ENCODE data around the gene CBLB.
"Not testable (repeated sequence)": the region's sequence is repeated elsewhere in the genome, so short reads cannot be mapped to it uniquely, and the experiment has no call there.

The CBLB gene

GRCh38 chr3:105728771-105729312 lies 140.0 kb downstream of the CBLB start:
- no peaks in the 10 kb centered on the region for H3K27me3 ChIP-seq (replicated peaks; ENCODE audit: control insufficient read depth, insufficient read depth, low read length, poor library complexity, severe bottlenecking)
- no peak overlapping the region for H3K4me3 ChIP-seq (ENCODE audit: insufficient read depth, low read depth, low read length, poor library complexity, severe bottlenecking)
- H3K9me3 ChIP-seq (ENCODE audit: control insufficient read depth, low read length): no peaks in the 10 kb centered on the region
- H3K4me1 ChIP-seq (ENCODE audit: control insufficient read depth, insufficient read depth, low read length, poor library complexity, severe bottlenecking): no peaks in the 10 kb centered on the region
- no peak overlapping the region for H3K27ac ChIP-seq (ENCODE audit: insufficient read depth, low read length, poor library complexity, severe bottlenecking)
- peaks cover 10% of the 10 kb centered on the region for H3K36me3 ChIP-seq (ENCODE audit: control insufficient read depth, insufficient read depth, low read length)
- DNase-seq: no peak

GRCh38 chr3:105727036-105727435 lies 141.8 kb downstream of the CBLB start:
- not testable (repeated sequence) for H3K9me3 ChIP-seq (ENCODE audit: control insufficient read depth, low read length); H3K4me1 ChIP-seq (ENCODE audit: control insufficient read depth, insufficient read depth, low read length, poor library complexity, severe bottlenecking); DNase-seq; H3K27me3 ChIP-seq (replicated peaks; ENCODE audit: control insufficient read depth, insufficient read depth, low read length, poor library complexity, severe bottlenecking); H3K27ac ChIP-seq (ENCODE audit: insufficient read depth, low read length, poor library complexity, severe bottlenecking); H3K4me3 ChIP-seq (ENCODE audit: insufficient read depth, low read depth, low read length, poor library complexity, severe bottlenecking)
- H3K36me3 ChIP-seq (ENCODE audit: control insufficient read depth, insufficient read depth, low read length): peaks cover 10% of the 10 kb centered on the region

GRCh38 chr3:105722943-105723556 lies 145.8 kb downstream of the CBLB start:
- no peak for DNase-seq
- peaks cover 8% of the 10 kb centered on the region for H3K4me1 ChIP-seq (ENCODE audit: control insufficient read depth, insufficient read depth, low read length, poor library complexity, severe bottlenecking)
- peaks cover 22% of the 10 kb centered on the region for H3K36me3 ChIP-seq (ENCODE audit: control insufficient read depth, insufficient read depth, low read length)
- H3K27me3 ChIP-seq (replicated peaks; ENCODE audit: control insufficient read depth, insufficient read depth, low read length, poor library complexity, severe bottlenecking): no peaks in the 10 kb centered on the region
- H3K9me3 ChIP-seq (ENCODE audit: control insufficient read depth, low read length): no peaks in the 10 kb centered on the region
- H3K4me3 ChIP-seq (ENCODE audit: insufficient read depth, low read depth, low read length, poor library complexity, severe bottlenecking): no peak overlapping the region
- no peak overlapping the region for H3K27ac ChIP-seq (ENCODE audit: insufficient read depth, low read length, poor library complexity, severe bottlenecking)

- Histone ChIP-seq H3K9me3 (ENCODE audit: control insufficient read depth, low read length) (no peaks in the 10 kb centered on the region), H3K27ac (ENCODE audit: insufficient read depth, low read length, poor library complexity, severe bottlenecking) (no peak overlapping the region), H3K4me1 (ENCODE audit: control insufficient read depth, insufficient read depth, low read length, poor library complexity, severe bottlenecking) (peaks cover 8% of the 10 kb centered on the region), H3K27me3 (replicated peaks; ENCODE audit: control insufficient read depth, insufficient read depth, low read length, poor library complexity, severe bottlenecking) (no peaks in the 10 kb centered on the region), H3K36me3 (ENCODE audit: control insufficient read depth, insufficient read depth, low read length) (peaks cover 20% of the 10 kb centered on the region), H3K4me3 (ENCODE audit: insufficient read depth, low read depth, low read length, poor library complexity, severe bottlenecking) (no peak overlapping the region)
- no peak for DNase-seq
Observed at GRCh38 chr3:105719791-105720190, 149.0 kb downstream of the CBLB start.

- no peaks in the 10 kb centered on the region for H3K9me3 ChIP-seq (ENCODE audit: control insufficient read depth, low read length)
- no peaks in the 10 kb centered on the region for H3K27me3 ChIP-seq (replicated peaks; ENCODE audit: control insufficient read depth, insufficient read depth, low read length, poor library complexity, severe bottlenecking)
- peaks cover 24% of the 10 kb centered on the region for H3K36me3 ChIP-seq (ENCODE audit: control insufficient read depth, insufficient read depth, low read length)
- H3K4me3 ChIP-seq (ENCODE audit: insufficient read depth, low read depth, low read length, poor library complexity, severe bottlenecking): no peak overlapping the region
- H3K4me1 ChIP-seq (ENCODE audit: control insufficient read depth, insufficient read depth, low read length, poor library complexity, severe bottlenecking): no peaks in the 10 kb centered on the region
- DNase-seq: no peak
- H3K27ac ChIP-seq (ENCODE audit: insufficient read depth, low read length, poor library complexity, severe bottlenecking): no peak overlapping the region
Observed at GRCh38 chr3:105715372-105715771, 153.4 kb downstream of the CBLB start.

- no peak overlapping the region for H3K27ac ChIP-seq (ENCODE audit: insufficient read depth, low read length, poor library complexity, severe bottlenecking)
Observed at GRCh38 chr3:105714453-105714852, 154.4 kb downstream of the CBLB start.

GRCh38 chr3:105708980-105709379 lies 159.8 kb downstream of the CBLB start:
- H3K27ac ChIP-seq (ENCODE audit: insufficient read depth, low read length, poor library complexity, severe bottlenecking): no peak overlapping the region
- H3K9me3 ChIP-seq (ENCODE audit: control insufficient read depth, low read length): no peaks in the 10 kb centered on the region
- no peaks in the 10 kb centered on the region for H3K4me1 ChIP-seq (ENCODE audit: control insufficient read depth, insufficient read depth, low read length, poor library complexity, severe bottlenecking)
- no peak overlapping the region for H3K4me3 ChIP-seq (ENCODE audit: insufficient read depth, low read depth, low read length, poor library complexity, severe bottlenecking)
- H3K36me3 ChIP-seq (ENCODE audit: control insufficient read depth, insufficient read depth, low read length): peaks cover 4% of the 10 kb centered on the region
- no peak for DNase-seq
- H3K27me3 ChIP-seq (replicated peaks; ENCODE audit: control insufficient read depth, insufficient read depth, low read length, poor library complexity, severe bottlenecking): no peaks in the 10 kb centered on the region

More at GRCh38 chr3:105714453-105714852, 154.4 kb downstream of the CBLB start:
- DNase-seq: no peak
- H3K36me3 ChIP-seq (ENCODE audit: control insufficient read depth, insufficient read depth, low read length): peaks cover 17% of the 10 kb centered on the region
- H3K27me3 ChIP-seq (replicated peaks; ENCODE audit: control insufficient read depth, insufficient read depth, low read length, poor library complexity, severe bottlenecking): no peaks in the 10 kb centered on the region
- H3K4me3 ChIP-seq (ENCODE audit: insufficient read depth, low read depth, low read length, poor library complexity, severe bottlenecking): no peak overlapping the region
- no peaks in the 10 kb centered on the region for H3K9me3 ChIP-seq (ENCODE audit: control insufficient read depth, low read length)
- no peaks in the 10 kb centered on the region for H3K4me1 ChIP-seq (ENCODE audit: control insufficient read depth, insufficient read depth, low read length, poor library complexity, severe bottlenecking)

- no peaks in the 10 kb centered on the region for H3K4me1 ChIP-seq (ENCODE audit: control insufficient read depth, insufficient read depth, low read length, poor library complexity, severe bottlenecking)
- no peaks in the 10 kb centered on the region for H3K9me3 ChIP-seq (ENCODE audit: control insufficient read depth, low read length)
- H3K27ac ChIP-seq (ENCODE audit: insufficient read depth, low read length, poor library complexity, severe bottlenecking): no peak overlapping the region
- peaks cover 9% of the 10 kb centered on the region for H3K36me3 ChIP-seq (ENCODE audit: control insufficient read depth, insufficient read depth, low read length)
- no peaks in the 10 kb centered on the region for H3K27me3 ChIP-seq (replicated peaks; ENCODE audit: control insufficient read depth, insufficient read depth, low read length, poor library complexity, severe bottlenecking)
- H3K4me3 ChIP-seq (ENCODE audit: insufficient read depth, low read depth, low read length, poor library complexity, severe bottlenecking): no peak overlapping the region
- no peak for DNase-seq
Observed at GRCh38 chr3:105707009-105707408, 161.8 kb downstream of the CBLB start.

- peaks cover 13% of the 10 kb centered on the region for H3K36me3 ChIP-seq (ENCODE audit: control insufficient read depth, insufficient read depth, low read length)
- no peak overlapping the region for H3K27ac ChIP-seq (ENCODE audit: insufficient read depth, low read length, poor library complexity, severe bottlenecking)
- no peak for DNase-seq
- H3K27me3 ChIP-seq (replicated peaks; ENCODE audit: control insufficient read depth, insufficient read depth, low read length, poor library complexity, severe bottlenecking): no peaks in the 10 kb centered on the region
- H3K9me3 ChIP-seq (ENCODE audit: control insufficient read depth, low read length): no peaks in the 10 kb centered on the region
- no peaks in the 10 kb centered on the region for H3K4me1 ChIP-seq (ENCODE audit: control insufficient read depth, insufficient read depth, low read length, poor library complexity, severe bottlenecking)
- H3K4me3 ChIP-seq (ENCODE audit: insufficient read depth, low read depth, low read length, poor library complexity, severe bottlenecking): no peak overlapping the region
Observed at GRCh38 chr3:105704726-105705410, 163.9 kb downstream of the CBLB start.

- Histone ChIP-seq H3K27ac (ENCODE audit: insufficient read depth, low read length, poor library complexity, severe bottlenecking) (no peak overlapping the region), H3K4me1 (ENCODE audit: control insufficient read depth, insufficient read depth, low read length, poor library complexity, severe bottlenecking) (no peaks in the 10 kb centered on the region), H3K4me3 (ENCODE audit: insufficient read depth, low read depth, low read length, poor library complexity, severe bottlenecking) (no peak overlapping the region), H3K9me3 (ENCODE audit: control insufficient read depth, low read length) (no peaks in the 10 kb centered on the region), H3K36me3 (ENCODE audit: control insufficient read depth, insufficient read depth, low read length) (peaks cover 13% of the 10 kb centered on the region), H3K27me3 (replicated peaks; ENCODE audit: control insufficient read depth, insufficient read depth, low read length, poor library complexity, severe bottlenecking) (no peaks in the 10 kb centered on the region)
- no peak for DNase-seq
Observed at GRCh38 chr3:105700575-105700974, 168.2 kb downstream of the CBLB start.
